Keratinocyte (primary cell): ENCODE results near the gene C1orf56. TPM values are rescaled to one million over a fixed set of nuclear protein-coding genes. Genes with fewer than 3 reads are reported as not detected.

Experiments
- DNase-seq: peaks from one replicate; pipeline ENCODE4 v3.0.0-alpha.2; 2011; ENCODE audit warnings: low read depth, missing footprints, low spot score
- FAIRE-seq: peaks from 2 replicates; lab custom pipeline; 2011; peaks lifted over from hg19 to GRCh38; lab: Jason Lieb, UNC
- H2AFZ ChIP-seq: 2 replicates; pipeline ENCODE4 v1.6.0; 2012; ENCODE audit warnings: low read length, control low read depth, inconsistent platforms; ENCODE audit not compliant: control insufficient read depth
- H3K27ac ChIP-seq: 2 replicates; pipeline ENCODE4 v1.5.1; 2011; ENCODE audit warnings: low read length; ENCODE audit not compliant: control insufficient read depth, insufficient read depth
- H3K27me3 ChIP-seq: 3 replicates; pipeline ENCODE4 v1.6.0; 2011; ENCODE audit warnings: low read length; ENCODE audit not compliant: control insufficient read depth, insufficient read depth; ENCODE audit errors: extremely low read depth
- H3K36me3 ChIP-seq, 2 experiments: 2 replicates in 1 of 2; 3 replicates in 1 of 2; pipeline ENCODE4 v1.5.1; 2011; ENCODE audit warnings: low read length in 2 of 2, mild to moderate bottlenecking in 1 of 2; ENCODE audit not compliant: control insufficient read depth in 2 of 2, insufficient read depth in 2 of 2; ENCODE audit errors: extremely low read depth in 1 of 2
- H3K4me1 ChIP-seq: 3 replicates; pipeline ENCODE4 v1.5.1; 2011; ENCODE audit warnings: low read length; ENCODE audit not compliant: control insufficient read depth, insufficient read depth; ENCODE audit errors: extremely low read depth
- H3K4me2 ChIP-seq: 3 replicates; pipeline ENCODE4 v1.6.0; 2011; ENCODE audit warnings: low read depth, low read length; ENCODE audit not compliant: control insufficient read depth, insufficient read depth; ENCODE audit errors: extremely low read depth
- H3K4me3 ChIP-seq, 3 experiments: fragments of 200-600 bp in 1 of 3; sonication (generic) in 1 of 3; 2 replicates in 2 of 3; 3 replicates in 1 of 3; pipeline ENCODE4 v1.5.1; 2011 to 2016; ENCODE audit warnings: low read length in 3 of 3, mild to moderate bottlenecking in 3 of 3, control low read depth in 2 of 3, inconsistent platforms in 1 of 3, low read depth in 1 of 3, mixed read lengths in 1 of 3, mixed run types in 1 of 3, moderate library complexity in 1 of 3; ENCODE audit not compliant: control insufficient read depth in 2 of 3, insufficient read depth in 2 of 3; ENCODE audit errors: extremely low read depth in 1 of 3
- H3K79me2 ChIP-seq: 2 replicates; pipeline ENCODE4 v1.6.0; 2012; ENCODE audit warnings: low read length; ENCODE audit not compliant: control insufficient read depth, insufficient read depth
- H3K9ac ChIP-seq: 3 replicates; pipeline ENCODE4 v1.6.0; 2011; ENCODE audit warnings: low read length; ENCODE audit not compliant: control insufficient read depth, insufficient read depth; ENCODE audit errors: extremely low read depth
- H3K9me1 ChIP-seq: 3 replicates; pipeline ENCODE4 v1.6.0; 2011; ENCODE audit warnings: low read length; ENCODE audit not compliant: control insufficient read depth, insufficient read depth; ENCODE audit errors: extremely low read depth
- H3K9me3 ChIP-seq: 2 replicates; pipeline ENCODE4 v1.5.1; 2012; ENCODE audit warnings: low read depth, low read length; ENCODE audit not compliant: control insufficient read depth
- H4K20me1 ChIP-seq: 3 replicates; pipeline ENCODE4 v1.6.0; 2011; ENCODE audit warnings: low read length; ENCODE audit not compliant: control insufficient read depth, insufficient read depth; ENCODE audit errors: extremely low read depth
- CTCF ChIP-seq, 3 experiments: IDR thresholded peaks in 1 of 3; conservative IDR thresholded peaks in 1 of 3; optimal IDR thresholded peaks in 1 of 3; 2 replicates in 2 of 3; 3 replicates in 1 of 3; pipeline versions ENCODE3 to v1.5.1; 2011; ENCODE audit warnings: low read length in 3 of 3, mild to moderate bottlenecking in 3 of 3, moderate library complexity in 2 of 3, control low read depth in 1 of 3, inconsistent platforms in 1 of 3; ENCODE audit not compliant: insufficient read depth in 2 of 3; ENCODE audit errors: extremely low read depth in 1 of 3
- EZH2 ChIP-seq: IDR thresholded peaks from one replicate; pipeline ENCODE4 v1.6.1; 2012; ENCODE audit warnings: inconsistent platforms, mild to moderate bottlenecking, low read length, moderate library complexity
- dilution Hi-C: fragments of 300-500 bp; cut with MboI; formaldehyde crosslinking; loops from one replicate; pipeline ENCODE4 v1.7.0; 2020; ENCODE audit warnings: low sequenced_read_pairs; ENCODE audit not compliant: extremely low pct_ligation_motif_present
- polyA plus RNA-seq, 5 experiments: library from polyadenylated mRNA; depleted of rRNA in 3 of 5; stranded (reverse) in 3 of 5; stranded (forward) in 1 of 5; unstranded in 1 of 5; fragments of >200 nt; gene quantifications; 1 replicate in 1 of 5; 2 replicates in 3 of 5; 3 replicates in 1 of 5; pipeline versions ENCODE4 v1.2.1 to v1.2.3, GENCODE V29; 2011 to 2012; ENCODE audit warnings: missing spikeins in 2 of 5, low read depth in 1 of 5, low replicate concordance in 1 of 5

C1orf56 gene
- polyA plus RNA-seq, 1 donor (not counting 4 experiments of a cell fraction or from before 2014, with no cell fraction given) = 0.26 TPM

GRCh38 chr1:150999051-150999674 lies 48.4 kb upstream of the C1orf56 start:
- Histone ChIP-seq H3K4me3 (no peak overlapping the region), H3K79me2 (no peaks in the 10 kb centered on the region), H4K20me1 (no peaks in the 10 kb centered on the region), H3K27me3 (no peaks in the 10 kb centered on the region), H3K36me3 (peaks cover 0 to 2% of the 10 kb centered on the region in 2 experiments), H3K9ac (no peak overlapping the region), H3K4me1 (peaks cover 15% of the 10 kb centered on the region), H3K27ac (no peak overlapping the region), H3K9me1 (no peaks in the 10 kb centered on the region), H3K9me3 (no peaks in the 10 kb centered on the region), H3K4me2 (no peak overlapping the region), H2AFZ (no peak overlapping the region)
- TF ChIP-seq EZH2 = no peak
- TF ChIP-seq CTCF (optimal IDR thresholded peaks at IDR 0.05 in 1 of 3, IDR thresholded peaks at IDR 0.05 in 1 of 3, conservative IDR thresholded peaks at IDR 0.05 in 1 of 3; ENCODE audit: extremely low read depth in 1 of 3, insufficient read depth in 2 of 3, low read length in 3 of 3) = no peak
- dilution Hi-C loops = no loop called here
- DNase-seq (no peak), FAIRE-seq (no peak)

- FAIRE-seq = no peak
- H3K79me2 ChIP-seq = no peaks in the 10 kb centered on the region
- no peak for DNase-seq
- H3K9me3 ChIP-seq = no peaks in the 10 kb centered on the region
- H3K27me3 ChIP-seq = no peaks in the 10 kb centered on the region
- H3K36me3 ChIP-seq = peaks cover 0 to 2% of the 10 kb centered on the region in 2 experiments
- H2AFZ ChIP-seq = no peak overlapping the region
- H3K9ac ChIP-seq = no peak overlapping the region
- no peak overlapping the region for H3K4me2 ChIP-seq
- no peaks in the 10 kb centered on the region for H4K20me1 ChIP-seq
- no peak for TF ChIP-seq EZH2
- no peak for TF ChIP-seq CTCF (optimal IDR thresholded peaks at IDR 0.05 in 1 of 3, IDR thresholded peaks at IDR 0.05 in 1 of 3, conservative IDR thresholded peaks at IDR 0.05 in 1 of 3; ENCODE audit: extremely low read depth in 1 of 3, insufficient read depth in 2 of 3, low read length in 3 of 3)
- H3K4me3 ChIP-seq = no peak overlapping the region
- H3K9me1 ChIP-seq = no peaks in the 10 kb centered on the region
- dilution Hi-C loops = no loop called here
- peaks cover 19% of the 10 kb centered on the region for H3K4me1 ChIP-seq
- no peak overlapping the region for H3K27ac ChIP-seq
Observed at GRCh38 chr1:150999926-151000325, 47.6 kb upstream of the C1orf56 start.
